HG03520 (cell line): ENCODE results near the gene RHBDL1.

ENCODE experiments used
- ATAC-seq: cut with Tn5 transposase; IDR thresholded peaks from one replicate; pipeline ENCODE4 v1.9.1; 2021; ENCODE audit warnings: mild to moderate bottlenecking, moderate library complexity; ENCODE audit not compliant: unreplicated experiment

Gene RHBDL1

DNA sequence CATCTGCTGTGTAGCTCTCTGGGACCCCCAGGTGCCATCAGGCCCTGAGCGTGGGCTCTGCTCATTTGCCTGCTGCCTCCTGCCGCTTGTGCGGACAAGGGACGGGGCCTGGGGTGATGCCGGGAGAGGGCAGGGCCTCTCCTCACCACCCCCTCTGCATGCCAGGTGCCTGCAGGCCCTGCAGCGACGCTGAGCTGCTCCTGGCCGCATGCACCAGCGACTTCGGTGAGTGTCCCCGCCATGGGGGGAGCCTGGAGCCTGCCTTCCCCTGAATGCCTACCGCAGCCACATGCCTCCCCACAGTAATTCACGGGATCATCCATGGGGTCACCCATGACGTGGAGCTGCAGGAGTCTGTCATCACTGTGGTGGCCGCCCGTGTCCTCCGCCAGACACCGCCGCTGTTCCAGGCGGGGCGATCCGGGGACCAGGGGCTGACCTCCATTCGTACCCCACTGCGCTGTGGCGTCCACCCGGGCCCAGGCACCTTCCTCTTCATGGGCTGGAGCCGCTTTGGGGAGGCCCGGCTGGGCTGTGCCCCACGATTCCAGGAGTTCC, 41.4 kb downstream of the RHBDL1 start:
- no peak for ATAC-seq

DNA sequence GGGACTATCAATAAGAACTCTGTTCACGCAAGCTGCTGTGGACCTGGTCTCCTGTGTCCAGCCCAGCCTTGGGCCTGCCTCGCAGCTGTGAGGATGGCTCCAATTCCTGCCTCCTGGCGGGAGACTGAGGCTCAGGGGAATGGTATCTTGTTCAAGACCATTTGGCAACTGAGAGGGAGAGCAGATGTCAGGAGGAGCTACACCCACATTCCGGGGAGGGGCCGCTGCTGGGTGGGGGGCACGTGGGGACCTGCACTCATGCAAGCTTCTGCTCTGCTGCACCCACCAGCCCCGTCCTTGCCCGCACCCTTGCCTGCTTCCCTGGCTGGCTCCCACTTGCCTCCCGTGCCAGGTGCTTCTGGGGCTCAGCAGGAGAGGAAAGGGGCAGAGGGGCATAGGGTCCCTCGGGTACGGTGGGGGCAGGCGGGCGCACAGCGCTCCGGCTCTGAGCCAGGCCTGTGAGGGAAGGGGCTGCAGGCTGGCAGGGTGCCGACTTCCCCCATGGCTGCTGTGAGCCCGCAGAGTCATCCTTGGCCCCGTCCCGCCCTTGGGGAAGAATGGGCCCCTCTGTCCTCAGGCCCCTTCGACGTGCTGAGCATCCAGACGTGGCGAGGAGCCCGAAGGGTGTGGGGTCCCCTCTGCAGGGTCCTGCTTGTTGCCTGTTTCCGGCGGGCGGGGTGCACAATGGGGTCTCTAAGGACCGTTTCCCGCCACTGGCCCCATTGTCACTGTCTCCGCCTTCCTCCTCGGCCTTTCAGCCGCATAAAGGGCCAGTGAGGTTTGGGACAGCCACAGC, 42.2 kb downstream of the RHBDL1 start:
- no peak for ATAC-seq

GRCh38 chr16:718389-718788, 42.9 kb downstream of the RHBDL1 start:
- ATAC-seq, result no peak

GRCh38 chr16:718922-719321, 43.5 kb downstream of the RHBDL1 start:
- no peak for ATAC-seq

DNA sequence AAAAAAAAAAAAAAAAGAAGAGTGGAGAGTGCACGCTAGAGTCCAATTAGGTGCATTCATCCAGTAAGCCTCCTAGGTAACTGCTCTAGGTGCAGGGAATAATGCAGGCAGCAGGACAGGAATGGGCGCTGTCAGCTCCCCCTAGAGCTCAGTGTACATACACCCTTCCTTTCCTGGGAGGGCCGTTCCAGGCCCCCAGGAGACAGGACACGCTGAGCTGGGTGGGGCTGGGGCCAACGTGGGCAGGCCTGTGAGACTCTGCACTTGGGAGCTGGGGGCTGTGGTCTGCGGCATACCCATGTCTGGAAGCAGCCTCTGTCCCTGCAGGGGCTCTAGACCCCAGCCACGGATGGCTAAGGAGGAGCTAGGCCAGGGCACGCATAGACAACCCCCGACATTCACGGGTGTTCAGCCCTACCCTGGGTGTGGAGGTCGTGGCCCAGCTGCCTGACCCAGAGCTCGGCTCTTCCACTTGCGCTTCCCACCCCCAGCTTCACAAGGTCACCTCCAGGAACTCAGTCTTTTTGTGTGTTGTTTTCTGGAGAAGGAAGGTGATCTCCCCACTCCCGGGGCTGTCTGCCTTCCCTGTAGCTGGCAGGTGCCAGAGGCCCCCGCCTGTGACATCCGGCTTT, 44.5 kb downstream of the RHBDL1 start:
- no peak for ATAC-seq

DNA sequence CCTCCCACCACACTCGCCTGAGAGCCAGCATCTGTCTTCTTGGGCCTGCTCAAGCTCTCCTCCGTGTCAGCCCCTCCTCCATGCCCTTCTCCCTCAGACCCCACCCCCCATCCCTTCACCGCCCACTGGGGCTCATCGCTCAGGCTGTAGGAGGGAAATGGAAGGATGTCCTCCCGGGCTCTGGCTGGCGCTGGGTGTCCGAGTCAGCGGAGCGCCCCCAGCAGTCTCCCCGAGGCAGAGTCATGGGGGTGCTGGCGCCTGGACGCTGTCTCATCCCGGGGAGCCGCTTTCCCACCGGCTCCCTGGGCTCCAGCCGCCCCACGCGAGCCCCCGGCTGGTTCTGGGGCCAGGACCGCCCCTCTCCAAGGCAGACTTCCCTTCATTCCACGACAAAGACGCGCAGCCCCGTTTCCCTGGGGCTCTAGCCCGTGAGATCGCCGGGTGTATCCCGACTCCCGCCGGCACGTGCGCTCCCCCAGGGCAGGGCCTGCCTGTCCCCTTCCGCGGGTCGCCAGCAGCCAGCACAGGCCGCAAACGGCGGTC, 45.0 kb downstream of the RHBDL1 start:
- peak; percentile 19 for ATAC-seq

DNA sequence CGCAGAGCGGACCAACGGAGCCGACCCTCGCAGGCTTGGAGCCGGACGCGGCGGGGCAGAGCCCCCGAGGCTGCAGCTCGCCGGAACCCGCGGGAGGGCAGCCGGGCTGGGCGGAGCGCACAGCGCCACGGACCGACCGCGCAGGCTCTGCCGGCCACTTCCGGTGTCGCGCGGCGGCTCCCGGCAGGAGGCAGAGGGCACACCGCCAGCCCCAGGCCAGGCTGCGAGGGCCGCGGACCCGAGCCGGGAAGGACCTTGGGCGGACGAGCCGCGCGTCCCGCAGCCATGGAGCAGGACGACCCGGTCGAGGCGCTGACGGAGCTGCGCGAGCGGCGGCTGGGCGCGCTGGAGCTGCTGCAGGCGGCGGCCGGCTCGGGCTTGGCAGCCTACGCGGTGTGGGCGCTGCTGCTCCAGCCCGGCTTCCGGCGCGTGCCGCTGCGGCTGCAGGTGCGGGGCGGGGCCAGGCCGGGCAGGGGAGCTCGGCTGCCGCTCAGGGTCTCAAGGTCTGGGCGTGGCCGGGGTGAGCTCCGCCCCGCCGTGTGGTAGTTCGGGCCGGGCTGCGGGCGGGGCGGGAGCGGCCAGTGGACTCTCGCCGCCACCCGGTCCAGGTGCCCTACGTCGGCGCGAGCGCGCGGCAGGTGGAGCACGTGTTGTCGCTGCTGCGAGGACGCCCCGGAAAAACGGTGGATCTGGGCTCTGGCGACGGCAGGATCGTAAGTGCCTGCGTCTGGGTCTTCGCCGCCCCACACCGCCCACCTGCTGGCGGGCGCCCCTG, 45.7 kb downstream of the RHBDL1 start, which contains the start of gene ANTKMT:
Gene ANTKMT (plus strand): TSS at position 157 of the 775 bp plus-strand sequence. CDS start 129 bp downstream, at position 286.
- ATAC-seq, result peak; percentile 58

DNA sequence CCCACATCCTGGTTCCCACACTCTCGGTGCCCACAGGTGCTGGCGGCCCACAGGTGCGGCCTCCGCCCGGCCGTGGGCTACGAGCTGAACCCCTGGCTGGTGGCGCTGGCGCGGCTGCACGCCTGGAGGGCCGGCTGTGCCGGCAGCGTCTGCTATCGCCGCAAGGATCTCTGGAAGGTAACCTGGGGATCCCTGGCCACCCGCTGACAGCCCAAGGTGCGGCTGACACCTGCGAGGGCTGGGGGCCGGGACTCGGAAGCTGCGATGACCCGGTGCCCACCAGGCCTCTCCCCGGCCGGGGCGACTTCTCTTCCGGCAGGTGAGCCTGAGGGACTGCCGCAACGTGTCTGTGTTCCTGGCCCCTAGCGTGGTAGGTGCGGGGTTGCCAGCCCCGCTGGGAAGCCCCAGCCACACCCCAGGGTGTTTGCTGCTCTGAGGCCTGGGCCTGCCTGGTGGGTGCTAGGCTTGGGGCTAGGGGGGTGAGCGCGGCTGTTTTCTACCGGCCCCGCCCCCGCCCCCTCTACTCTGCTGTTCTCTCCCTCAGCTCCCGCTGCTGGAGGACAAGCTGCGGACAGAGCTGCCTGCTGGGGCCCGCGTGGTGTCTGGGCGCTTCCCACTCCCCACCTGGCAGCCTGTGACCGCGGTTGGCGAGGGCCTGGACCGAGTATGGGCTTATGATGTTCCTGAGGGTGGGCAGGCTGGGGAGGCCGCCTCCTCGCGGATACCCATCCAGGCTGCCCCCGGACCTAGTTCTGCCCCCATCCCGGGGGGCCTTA, 46.5 kb downstream of the RHBDL1 start:
- ATAC-seq, result no peak

DNA sequence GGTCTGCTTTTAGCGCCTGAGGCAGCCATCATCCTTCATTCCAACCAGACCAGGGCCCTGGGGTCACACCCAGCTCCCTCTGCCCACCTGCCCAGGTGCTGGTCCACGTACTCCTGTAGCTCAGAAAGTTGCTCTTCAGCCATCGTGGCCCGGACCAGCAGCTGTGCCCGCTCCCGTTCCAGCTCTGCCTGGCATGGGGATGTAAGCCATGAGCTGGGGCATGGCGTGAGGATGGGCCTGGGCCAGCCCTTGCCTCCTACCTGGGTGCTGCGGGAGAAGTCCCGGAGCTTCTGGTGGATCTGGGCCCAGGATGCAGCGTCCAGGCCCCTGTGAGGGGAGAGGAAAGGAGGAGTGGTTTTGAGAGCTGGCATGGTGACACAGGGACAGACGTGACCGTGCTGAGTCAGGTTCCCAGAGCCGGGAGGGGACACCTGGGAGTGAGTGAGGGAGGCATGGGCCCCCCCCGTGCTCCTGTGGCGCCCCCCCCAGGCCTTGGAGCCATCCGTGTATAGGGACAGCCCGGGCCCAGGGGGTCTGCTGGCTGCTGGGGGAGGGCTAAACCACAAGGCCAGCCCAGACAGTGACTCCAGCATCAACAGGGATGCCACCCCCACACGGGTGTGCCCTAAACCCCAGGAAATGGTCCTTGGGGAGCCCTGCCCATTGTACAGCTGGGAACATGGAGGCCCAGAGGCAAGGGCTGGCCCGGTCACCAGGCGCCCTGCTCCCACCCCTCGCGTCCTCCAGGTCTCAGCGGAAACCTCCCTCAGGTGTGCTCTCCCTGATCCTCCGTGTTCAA, 47.6 kb downstream of the RHBDL1 start:
- no peak for ATAC-seq

DNA sequence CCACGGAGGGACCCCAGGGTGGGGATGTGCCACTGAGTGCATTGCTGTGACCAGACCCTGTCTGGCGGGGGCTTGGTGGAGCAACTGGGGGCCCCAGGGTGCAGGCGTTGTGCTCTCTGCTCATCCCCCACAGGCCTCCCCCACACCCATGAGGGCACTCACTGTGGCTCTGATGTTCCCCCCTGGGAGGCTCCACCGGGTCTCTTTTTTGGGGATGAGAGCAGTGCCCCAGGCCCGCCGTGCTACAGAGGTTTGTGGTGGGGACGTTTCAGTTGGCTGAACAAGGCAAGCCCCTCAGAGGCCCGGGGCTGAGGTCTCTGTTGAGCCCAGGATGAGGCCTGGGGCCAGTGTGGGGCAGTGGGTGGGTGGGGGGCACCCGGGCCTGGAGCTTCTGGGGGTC, 48.2 kb downstream of the RHBDL1 start:
- ATAC-seq, result no peak

DNA sequence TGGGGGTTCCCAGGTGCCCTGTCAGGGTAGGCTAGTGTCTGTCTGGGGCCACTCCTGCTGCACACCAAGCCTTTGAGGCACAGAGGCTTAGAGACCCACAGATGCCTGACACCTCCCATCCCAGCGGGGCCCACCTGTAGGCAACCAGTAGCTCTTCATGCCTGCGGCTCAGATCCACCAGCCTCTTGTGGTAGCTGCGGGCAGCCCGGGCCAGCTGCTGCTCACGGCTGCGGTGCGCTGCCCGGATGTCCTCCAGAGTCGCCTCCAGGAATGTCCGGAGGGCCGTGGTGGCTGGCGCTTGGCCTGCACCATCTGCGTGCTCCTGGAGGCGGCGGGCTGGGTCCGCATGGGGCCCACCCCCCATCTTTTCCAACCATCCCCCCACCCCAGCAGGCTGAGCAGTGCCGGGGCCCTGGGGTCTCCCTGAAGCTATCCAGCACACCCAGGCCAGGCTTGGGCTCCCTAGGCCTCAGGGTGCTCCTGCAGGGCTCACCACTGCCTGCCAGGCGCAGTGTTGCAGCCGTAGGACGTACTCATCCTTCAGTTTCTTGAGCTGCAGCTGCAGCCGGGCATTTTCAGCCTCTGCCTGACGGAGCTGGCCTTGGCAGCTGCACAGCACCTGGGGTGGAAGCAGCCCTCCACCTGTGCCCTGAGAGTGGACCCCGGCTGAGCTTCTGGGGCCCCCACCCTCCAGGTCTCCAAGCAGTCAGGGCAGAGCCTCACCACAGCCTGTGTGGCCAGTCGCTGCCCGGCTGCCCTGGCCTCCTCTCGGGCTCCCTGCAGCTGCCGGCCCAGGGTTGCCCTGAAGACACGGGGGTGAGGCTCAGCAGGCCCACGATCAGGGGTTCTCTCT, 48.9 kb downstream of the RHBDL1 start:
- no peak for ATAC-seq

- ATAC-seq, result no peak
Measured at GRCh38 chr16:725041-725376, 49.5 kb downstream of the RHBDL1 start.

- ATAC-seq, result no peak
Measured at GRCh38 chr16:725463-726187, 50.2 kb downstream of the RHBDL1 start.

GRCh38 chr16:726188-726437, 50.6 kb downstream of the RHBDL1 start:
- no peak for ATAC-seq

DNA sequence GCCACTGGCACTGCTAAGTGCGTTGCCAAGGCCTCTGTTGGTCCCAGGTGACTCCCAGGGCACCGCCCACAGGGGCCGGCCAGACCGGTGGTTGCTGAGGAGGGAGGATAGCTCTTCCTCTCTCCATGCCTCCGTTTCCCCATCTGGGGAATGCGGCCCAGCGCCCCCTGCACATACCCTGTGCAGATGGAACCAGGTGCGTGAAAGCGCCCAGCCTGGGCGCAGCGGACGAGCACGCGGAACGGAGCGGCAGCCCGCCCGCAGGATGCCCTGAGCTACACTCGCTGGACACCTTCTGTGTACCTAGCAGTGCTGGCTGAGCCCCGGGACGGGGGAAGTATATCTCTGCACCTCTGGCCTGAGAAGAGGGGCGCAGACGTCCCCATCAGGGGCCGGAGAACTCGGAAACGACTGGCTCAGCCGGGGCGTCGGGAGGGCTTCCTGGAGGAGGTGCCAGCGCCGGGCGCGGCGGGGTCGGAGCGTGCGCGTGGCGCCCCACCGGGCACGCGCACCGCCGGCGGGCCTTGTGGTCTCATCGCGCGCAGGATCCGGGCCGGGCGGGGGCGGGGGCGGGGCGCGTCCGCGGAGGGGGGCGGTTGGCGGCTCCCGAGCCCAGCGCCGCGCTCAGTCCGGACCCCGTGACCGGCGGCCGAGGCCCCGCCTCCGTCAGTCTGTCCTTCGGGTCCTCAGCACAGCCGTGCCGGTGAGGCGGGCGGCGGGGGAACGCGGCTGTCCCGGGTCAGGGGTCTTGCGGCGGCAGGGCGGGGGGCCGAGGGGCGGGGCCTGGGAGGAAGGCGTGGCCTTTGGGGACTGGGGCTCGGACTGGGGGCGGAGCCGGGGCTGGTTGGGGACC, 51.2 kb downstream of the RHBDL1 start, which contains the start of the genes CCDC78 and HAGHL:
Gene CCDC78 (minus strand): TSS at position 6 of the 853 bp plus-strand sequence. CDS start 76 bp downstream, outside the sequence.
Gene HAGHL (plus strand): TSS at position 669 of the 853 bp plus-strand sequence. CDS start 404 bp downstream, outside the sequence.
- ATAC-seq, result no peak

DNA sequence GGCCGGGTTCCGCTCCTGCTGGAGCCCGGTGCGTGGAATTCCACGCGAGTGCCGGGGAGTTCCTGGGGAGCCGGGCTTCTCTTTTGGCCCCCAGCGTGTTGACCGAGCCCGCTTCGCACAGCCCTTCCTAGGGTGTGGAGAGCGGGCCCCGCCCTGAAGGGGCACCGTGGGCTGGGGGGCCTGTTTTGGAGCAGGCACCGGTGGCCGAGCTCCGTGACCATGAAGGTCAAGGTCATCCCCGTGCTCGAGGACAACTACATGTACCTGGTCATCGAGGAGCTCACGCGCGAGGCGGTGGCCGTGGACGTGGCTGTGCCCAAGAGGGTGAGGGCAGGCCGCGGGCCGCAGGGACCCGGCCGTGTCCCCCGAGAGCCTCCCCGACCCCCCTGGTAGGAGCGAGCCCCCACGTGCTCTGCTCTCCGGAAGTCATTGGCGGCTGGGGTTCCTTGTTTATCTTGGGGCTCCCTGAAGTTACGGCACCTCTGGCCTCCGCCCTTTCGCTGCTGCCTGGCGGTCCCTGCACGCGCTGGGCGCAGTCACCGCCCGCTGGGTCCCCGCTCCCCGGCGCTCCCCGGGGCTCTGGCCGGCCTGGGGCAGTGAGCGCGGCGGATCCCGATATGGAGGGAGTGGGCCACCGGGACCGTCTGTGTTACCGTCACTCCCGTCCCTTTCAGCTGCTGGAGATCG, 52.0 kb downstream of the RHBDL1 start:
- peak; percentile 3 for ATAC-seq
